Caki2 (cell line): ENCODE measurements around the gene ZCCHC24. TPM values are rescaled to one million over a fixed set of nuclear protein-coding genes. Genes with fewer than 3 reads are reported as not detected.

Source experiments
- DNase-seq: peaks from one replicate; pipeline ENCODE4 v3.0.0-alpha.2; 2015; ENCODE audit warnings: low read depth
- in situ Hi-C: cut with HindIII; loops from 2 replicates; pipeline ENCODE4 v1.10.0; 2016; ENCODE audit warnings: low sequenced_read_pairs, low pct_unique_long_range_greater_than_20kb, mixed read lengths
- total RNA-seq: library from RNA; depleted of rRNA; stranded (reverse); fragments of >200 nt; shearing (Covaris generic); gene quantifications from 2 replicates; pipeline ENCODE4 v1.2.3, GENCODE V29; 2014; ENCODE audit warnings: low replicate concordance

Gene ZCCHC24
- total RNA-seq, 1 experiment from 2014 or later: 5.7 TPM

- no peak for DNase-seq
- in situ Hi-C loops: no loop called here
These were observed 38.6 kb downstream of the ZCCHC24 start for GRCh38 chr10:79406683-79407422.

GRCh38 chr10:79405995-79406515, 39.4 kb downstream of the ZCCHC24 start:
- in situ Hi-C loops: no loop called here
- no peak for DNase-seq

- no peak for DNase-seq
- in situ Hi-C loops: no loop called here
These were observed 40.0 kb downstream of the ZCCHC24 start for GRCh38 chr10:79405221-79405994.

- no peak for DNase-seq
- in situ Hi-C loops: no loop called here
These were observed 40.7 kb downstream of the ZCCHC24 start for GRCh38 chr10:79404690-79405131.

GRCh38 chr10:79404231-79404609, 41.2 kb downstream of the ZCCHC24 start:
- no peak for DNase-seq
- in situ Hi-C loops: no loop called here

GRCh38 chr10:79403441-79404230, 41.8 kb downstream of the ZCCHC24 start:
- in situ Hi-C loops: no loop called here
- DNase-seq: no peak

- in situ Hi-C loops: no loop called here
- DNase-seq: no peak
These were observed 42.5 kb downstream of the ZCCHC24 start for GRCh38 chr10:79402951-79403350.

- in situ Hi-C loops: no loop called here
- DNase-seq: no peak
These were observed 42.8 kb downstream of the ZCCHC24 start for GRCh38 chr10:79402625-79402946.

- DNase-seq: no peak
- in situ Hi-C loops: no loop called here
These were observed 44.2 kb downstream of the ZCCHC24 start for GRCh38 chr10:79401015-79401921.

- peak; percentile 11 for DNase-seq
- in situ Hi-C loops: no loop called here
These were observed 45.0 kb downstream of the ZCCHC24 start for GRCh38 chr10:79400146-79401004.

- DNase-seq: peak; percentile 33
- in situ Hi-C loops: no loop called here
These were observed 46.1 kb downstream of the ZCCHC24 start for GRCh38 chr10:79399223-79399831.

GRCh38 chr10:79398642-79399041, 46.8 kb downstream of the ZCCHC24 start:
- in situ Hi-C loops: no loop called here
- DNase-seq: no peak

GRCh38 chr10:79397575-79398303, 47.7 kb downstream of the ZCCHC24 start:
- in situ Hi-C loops: no loop called here
- DNase-seq: no peak

- in situ Hi-C loops: no loop called here
These were observed 48.4 kb downstream of the ZCCHC24 start for GRCh38 chr10:79397051-79397450.

GRCh38 chr10:79396520-79396919, 48.9 kb downstream of the ZCCHC24 start:
- in situ Hi-C loops: no loop called here
- DNase-seq: no peak

More at GRCh38 chr10:79397051-79397450, 48.4 kb downstream of the ZCCHC24 start:
- DNase-seq: no peak

GRCh38 chr10:79394664-79395063, 50.8 kb downstream of the ZCCHC24 start:
- in situ Hi-C loops: no loop called here
- DNase-seq: no peak
